Ovary (tissue), 9 donors: ENCODE measurements around the gene ANKRD31. TPM values are rescaled to one million over a fixed set of nuclear protein-coding genes. Genes with fewer than 3 reads are reported as not detected.
"Not testable (repeated sequence)": the region's sequence is repeated elsewhere in the genome, so short reads cannot be mapped to it uniquely, and the experiment has no call there.

Experiments used
- DNase-seq, 5 donors: peaks; one replicate each; pipeline ENCODE4 v3.0.0-alpha.2; 2019 to 2020
- H3K27ac ChIP-seq, 2 donors: fragments of 200-600 bp; one replicate each; pipeline versions ENCODE4 v1.5.1 to v1.8.0; 2019 to 2022
- H3K27me3 ChIP-seq: fragments of 200-600 bp; one replicate; pipeline ENCODE4 v1.8.0; 2022
- H3K36me3 ChIP-seq: fragments of 200-600 bp; sonication (generic); one replicate; pipeline ENCODE4 v1.5.1; 2019
- H3K4me1 ChIP-seq: one replicate; pipeline ENCODE4 v1.8.1; 2013; ENCODE audit warnings: mild to moderate bottlenecking, moderate library complexity; ENCODE audit not compliant: insufficient read depth
- H3K4me3 ChIP-seq: fragments of 200-600 bp; sonication (generic); one replicate; pipeline ENCODE4 v1.5.1; 2017
- H3K9me3 ChIP-seq, 2 donors: fragments of 200-600 bp in 1 of 2; sonication (generic) in 1 of 2; one replicate each; pipeline versions ENCODE4 v1.5.1 to v1.8.1; 2013 to 2019; ENCODE audit warnings: mild to moderate bottlenecking in 1 of 2, moderate library complexity in 1 of 2
- EP300 ChIP-seq: sonication (generic); formaldehyde crosslinking; IDR thresholded peaks from one replicate; pipeline ENCODE4 v1.6.1; 2017; ENCODE audit warnings: antibody characterized with exemption
- POLR2A ChIP-seq: fragments of 450-650 bp; IDR thresholded peaks from one replicate; pipeline ENCODE4 v1.6.1; 2017; ENCODE audit warnings: antibody characterized with exemption, mild to moderate bottlenecking, moderate library complexity
- WGBS, 3 donors: extraction: QIAGEN DNeasy Blood & Tissue Kit in 1 of 3; methylation state at CpG; one replicate each; pipeline versions ENCODE4 v1.1.5 to v1.1.7; 2013 to 2017; 5-methylcytosine and 5-hydroxymethylcytosine counted together
- intact Hi-C, 4 donors: fragments of 100-400 bp; cut with DNase I; formaldehyde crosslinking; loops; one replicate each; pipeline versions ENCODE4 v1.11.0 to v1.15.1; 2022 to 2023
- polyA plus RNA-seq, 2 donors: library from polyadenylated mRNA; stranded (reverse); fragments of 200-250 nt in 1 of 2; fragments of 350-450 nt in 1 of 2; fragmentation: Illumina TruSeq in 1 of 2; extraction: RNeasy Lipid Tissue Mini Kit (QIAGEN cat#74804) in 1 of 2; gene quantifications; one replicate each; pipeline ENCODE4 v1.2.3, GENCODE V29; 2013 to 2014
- total RNA-seq, 7 donors: library from RNA; depleted of rRNA in 2 of 7; stranded (reverse); fragments of >200 nt in 2 of 7; fragmentation: NEBNext Ultra II Directional in 3 of 7; extraction: Animal tissue kit (Norgen Biotek cat#: 25700) in 3 of 7; gene quantifications; one replicate each; pipeline versions ENCODE4 v1.1.0 to v1.2.4, GENCODE V29; 2016 to 2023
- TF ChIP-seq, protein P1 (sequence below), 3 donors: fragments of 450-650 bp in 2 of 3; fragments of 200-600 bp in 1 of 3; IDR thresholded peaks; one replicate each; pipeline versions ENCODE4 v1.5.1 to v1.8.0; 2016 to 2022; ENCODE audit warnings: antibody characterized with exemption in 3 of 3, mild to moderate bottlenecking in 1 of 3
- donor health status: DM: no; HTN: no; CAD: no; lungs with moderate emphysema.
- donor health status: DM: no; HTN: no; CAD: no.
- donor health status: Bipolar disorder and iron deficiency.
- donor health status: DM: yes; HTN: yes; CAD: no.
- donor health status: DM: no; HTN: no; CAD: no.
- donor health status: DM: yes; HTN: yes; CAD: no.

The ANKRD31 gene
- total and polyA plus RNA-seq, 9 donors: 0.11 to 0.55 (median 0.36) TPM

DNA sequence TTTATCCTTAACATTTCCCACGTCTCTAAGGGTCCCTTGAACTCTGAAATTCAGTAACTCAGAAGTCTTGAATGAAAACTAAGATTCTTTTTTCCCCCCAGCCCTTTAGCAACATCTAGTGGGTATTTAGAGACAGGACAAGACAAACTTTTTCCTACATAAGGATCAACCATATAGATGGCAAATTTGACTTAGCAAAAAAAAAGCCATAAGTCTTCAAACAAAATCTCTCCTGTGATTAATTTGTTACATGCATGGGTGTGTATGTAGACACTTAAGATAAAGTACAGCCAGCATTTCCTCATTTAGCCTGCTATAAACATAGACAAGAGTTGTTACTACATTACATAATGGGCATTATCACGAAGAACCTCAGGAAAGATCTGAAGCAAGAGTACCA, 29.1 kb upstream of the ANKRD31 start:
- TF ChIP-seq POLR2A (no peak), EP300 (no peak)
- TF ChIP-seq, protein P1, sequence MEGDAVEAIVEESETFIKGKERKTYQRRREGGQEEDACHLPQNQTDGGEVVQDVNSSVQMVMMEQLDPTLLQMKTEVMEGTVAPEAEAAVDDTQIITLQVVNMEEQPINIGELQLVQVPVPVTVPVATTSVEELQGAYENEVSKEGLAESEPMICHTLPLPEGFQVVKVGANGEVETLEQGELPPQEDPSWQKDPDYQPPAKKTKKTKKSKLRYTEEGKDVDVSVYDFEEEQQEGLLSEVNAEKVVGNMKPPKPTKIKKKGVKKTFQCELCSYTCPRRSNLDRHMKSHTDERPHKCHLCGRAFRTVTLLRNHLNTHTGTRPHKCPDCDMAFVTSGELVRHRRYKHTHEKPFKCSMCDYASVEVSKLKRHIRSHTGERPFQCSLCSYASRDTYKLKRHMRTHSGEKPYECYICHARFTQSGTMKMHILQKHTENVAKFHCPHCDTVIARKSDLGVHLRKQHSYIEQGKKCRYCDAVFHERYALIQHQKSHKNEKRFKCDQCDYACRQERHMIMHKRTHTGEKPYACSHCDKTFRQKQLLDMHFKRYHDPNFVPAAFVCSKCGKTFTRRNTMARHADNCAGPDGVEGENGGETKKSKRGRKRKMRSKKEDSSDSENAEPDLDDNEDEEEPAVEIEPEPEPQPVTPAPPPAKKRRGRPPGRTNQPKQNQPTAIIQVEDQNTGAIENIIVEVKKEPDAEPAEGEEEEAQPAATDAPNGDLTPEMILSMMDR (IDR thresholded peaks at IDR 0.05): no peak
- Histone ChIP-seq H3K9me3 (no peaks in the 10 kb centered on the region), H3K4me3 (no peak overlapping the region), H3K27me3 (no peaks in the 10 kb centered on the region), H3K27ac (no peak overlapping the region), H3K4me1 (no peaks in the 10 kb centered on the region), H3K36me3 (no peaks in the 10 kb centered on the region)
- intact Hi-C loops: no loop called here
- 32 to 42% (median 34%) methylated on average over 2 of the region's 2 CpGs for WGBS, 3 donors
- DNase-seq: no peak

DNA sequence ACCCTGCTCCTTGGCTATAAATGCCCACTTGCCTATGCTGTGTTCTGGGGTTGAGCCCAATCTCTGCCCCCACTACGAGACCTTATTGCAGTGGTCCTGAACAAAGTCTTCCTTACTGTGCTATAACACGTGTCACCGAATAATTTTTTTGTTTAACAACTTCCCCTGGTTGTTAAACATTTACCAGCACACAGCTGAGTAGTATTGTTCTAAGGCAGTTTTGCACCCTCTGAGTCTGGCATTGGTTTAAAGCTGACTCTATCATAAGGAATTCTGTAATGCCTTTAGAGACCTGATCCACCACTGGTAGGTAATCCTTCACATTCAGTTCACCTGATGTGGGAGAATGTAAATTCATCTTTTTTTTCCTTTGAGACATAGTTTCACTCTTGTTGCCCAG, 25.6 kb upstream of the ANKRD31 start:
- intact Hi-C loops: no loop called here
- Histone ChIP-seq H3K36me3 (no peaks in the 10 kb centered on the region), H3K27me3 (no peaks in the 10 kb centered on the region), H3K27ac (no peak overlapping the region), H3K4me3 (no peak overlapping the region), H3K9me3 (no peaks in the 10 kb centered on the region), H3K4me1 (no peaks in the 10 kb centered on the region)
- 80 to 91% (median 90%) methylated on average over 3 of the region's 3 CpGs for WGBS, 3 donors
- TF ChIP-seq POLR2A (no peak), EP300 (no peak)
- TF ChIP-seq, protein P1 (IDR thresholded peaks at IDR 0.05): no peak
- no peak for DNase-seq

DNA sequence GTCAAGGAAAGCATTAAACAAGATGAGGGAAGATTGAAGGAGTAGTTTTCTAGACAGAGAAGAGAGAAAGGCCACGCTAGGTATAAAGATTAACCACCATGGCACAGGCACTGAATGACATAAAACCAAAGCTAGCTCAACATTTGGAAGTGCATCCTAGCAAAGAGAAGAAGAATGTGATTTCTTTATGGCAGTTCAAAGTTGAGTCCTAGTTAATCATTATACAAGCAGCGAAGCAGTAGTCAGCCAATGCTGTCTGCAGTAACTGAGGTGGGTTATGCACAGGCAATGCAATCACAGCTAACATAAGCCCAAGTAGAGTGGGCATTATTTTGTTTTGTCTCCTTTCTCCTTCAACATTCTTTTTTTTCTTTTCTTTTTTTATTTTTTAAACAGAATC, 24.0 kb upstream of the ANKRD31 start:
- DNase-seq: no peak
- no peaks in the 10 kb centered on the region for H3K4me1 ChIP-seq
- H3K9me3 ChIP-seq: no peaks in the 10 kb centered on the region
- H3K4me3 ChIP-seq: no peak overlapping the region
- no peaks in the 10 kb centered on the region for H3K27me3 ChIP-seq
- H3K27ac ChIP-seq: no peak overlapping the region
- TF ChIP-seq, protein P1 (IDR thresholded peaks at IDR 0.05): no peak
- TF ChIP-seq POLR2A: no peak
- TF ChIP-seq EP300: no peak
- intact Hi-C loops: no loop called here
- WGBS, 3 donors: 86 to 95% (median 89%) methylated on average over 2 of the region's 2 CpGs
- no peaks in the 10 kb centered on the region for H3K36me3 ChIP-seq

DNA sequence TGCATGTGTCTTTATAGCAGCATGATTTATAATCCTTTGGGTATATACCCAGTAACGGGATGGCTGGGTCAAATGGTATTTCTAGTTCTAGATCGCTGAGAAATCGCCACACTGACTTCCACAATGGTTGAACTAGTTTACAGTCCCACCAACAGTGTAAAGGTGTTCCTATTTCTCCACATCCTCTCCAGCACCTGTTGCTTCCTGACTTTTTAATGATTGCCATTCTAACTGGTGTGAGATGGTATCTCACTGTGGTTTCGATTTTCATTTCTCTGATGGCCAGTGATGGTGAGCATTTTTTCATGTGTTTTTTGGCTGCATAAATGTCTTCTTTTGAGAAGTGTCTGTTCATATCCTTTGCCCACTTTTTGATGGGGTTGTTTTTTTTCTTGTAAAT, 13.8 kb upstream of the ANKRD31 start:
- intact Hi-C loops, H3K4me1 ChIP-seq, H3K27ac ChIP-seq, H3K9me3 ChIP-seq, H3K27me3 ChIP-seq, DNase-seq, H3K4me3 ChIP-seq, H3K36me3 ChIP-seq: not testable (repeated sequence)
- WGBS, 3 donors: 85 to 90% (median 86%) methylated on average over 4 of the region's 4 CpGs

DNA sequence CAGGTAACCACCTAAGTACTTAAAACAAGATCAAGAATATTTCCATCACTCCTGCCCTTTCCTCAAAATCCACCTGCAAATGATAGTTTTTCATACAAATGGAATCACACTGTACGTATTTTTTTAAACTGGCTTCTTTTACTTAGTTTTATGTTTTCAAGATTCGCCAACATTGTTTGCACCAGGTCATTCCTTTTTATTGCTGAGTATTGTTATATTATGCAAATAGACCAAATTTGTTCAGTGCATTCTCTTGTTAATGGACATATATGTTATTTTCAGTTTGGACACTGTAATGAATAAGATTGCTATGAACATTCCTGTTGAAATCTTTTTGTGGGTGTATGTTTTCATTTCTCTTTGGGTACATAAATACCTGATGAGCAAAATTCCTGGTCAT, 8.3 kb upstream of the ANKRD31 start:
- TF ChIP-seq POLR2A: no peak
- TF ChIP-seq, protein P1 (IDR thresholded peaks at IDR 0.05): no peak
- no peak for TF ChIP-seq EP300
- Histone ChIP-seq H3K27me3 (no peaks in the 10 kb centered on the region), H3K4me1 (no peaks in the 10 kb centered on the region), H3K9me3 (no peaks in the 10 kb centered on the region), H3K36me3 (no peaks in the 10 kb centered on the region), H3K27ac (no peak overlapping the region), H3K4me3 (no peak overlapping the region)
- intact Hi-C loops: no loop called here
- no peak for DNase-seq
- 70 to 78% (median 73%) methylated on average over 2 of the region's 2 CpGs for WGBS, 3 donors
